BE2C (cell line): Measurements from ENCODE around the gene EBF3.

Source experiments
- DNase-seq: peaks from one replicate; pipeline ENCODE4 v3.0.0-alpha.2; 2020
- H3K27me3 ChIP-seq: fragments of 250-450 bp; sonication (Bioruptor Pico); 2 replicates; pipeline ENCODE4 v1.5.1; 2020; ENCODE audit warnings: mild to moderate bottlenecking
- H3K36me3 ChIP-seq: fragments of 250-450 bp; sonication (Bioruptor Pico); 2 replicates; pipeline ENCODE4 v1.5.1; 2020; ENCODE audit warnings: mild to moderate bottlenecking
- H3K4me1 ChIP-seq: fragments of 250-450 bp; sonication (Bioruptor Pico); 2 replicates; pipeline ENCODE4 v1.5.1; 2020
- H3K4me3 ChIP-seq: 2 replicates; pipeline ENCODE4 v1.5.1; 2011; ENCODE audit warnings: low read depth, low read length
- H3K9me3 ChIP-seq: fragments of 250-450 bp; sonication (Bioruptor Pico); 2 replicates; pipeline ENCODE4 v1.5.1; 2020
- TF ChIP-seq, protein P1 (sequence below): IDR thresholded peaks from 2 replicates; pipeline ENCODE4 v1.5.1; 2012; ENCODE audit warnings: mild to moderate bottlenecking, low read depth, low read length

The EBF3 gene

DNA sequence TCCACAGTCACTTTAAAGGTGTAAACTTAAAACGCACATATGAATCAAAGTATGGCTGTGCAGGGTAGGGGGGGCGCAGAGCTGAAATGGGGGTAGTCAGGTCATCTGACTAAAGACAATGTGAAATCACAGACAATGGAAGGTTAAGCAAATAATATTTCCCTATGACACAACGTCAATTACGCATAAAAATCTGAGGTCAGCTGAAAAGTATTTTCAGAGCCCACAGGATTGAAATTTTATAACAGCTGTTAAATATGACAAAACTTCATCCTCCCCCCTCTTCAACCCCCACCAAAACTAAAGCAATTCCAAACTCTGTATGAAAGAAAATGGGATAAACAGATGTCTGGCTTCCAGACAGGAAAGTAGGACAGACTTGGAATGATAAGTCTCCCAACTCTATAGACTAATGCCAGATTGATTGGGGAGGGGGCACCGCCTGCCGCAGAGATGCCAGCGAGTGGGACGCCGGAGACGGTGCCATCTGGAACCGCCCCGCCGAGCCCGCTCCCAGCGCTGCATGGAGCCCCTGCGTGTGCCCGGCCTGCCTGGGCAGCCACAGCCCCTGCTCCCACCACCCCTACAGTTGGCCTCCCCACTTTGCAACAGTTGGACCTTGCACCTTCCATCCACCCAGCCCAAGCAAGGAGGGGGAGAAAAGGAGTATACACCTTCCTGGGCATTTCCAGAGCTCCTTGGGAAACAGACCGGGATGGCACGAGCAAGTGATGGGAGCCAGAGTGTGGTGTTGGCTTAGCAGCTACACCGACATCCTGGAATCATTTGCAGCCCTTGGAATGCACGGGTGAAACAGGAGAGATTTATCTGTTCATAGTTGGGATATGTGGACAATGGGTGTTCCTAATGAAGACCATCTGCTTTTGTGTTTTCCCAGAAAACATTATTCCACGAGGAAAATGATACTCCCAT is 10.7 kb downstream of the EBF3 start:
- no peak for DNase-seq
- no peaks in the 10 kb centered on the region for H3K9me3 ChIP-seq
- H3K4me3 ChIP-seq: no peak overlapping the region
- peaks cover 29% of the 10 kb centered on the region; the same call in 1 of the 2 replicates for H3K36me3 ChIP-seq
- no peaks in the 10 kb centered on the region for H3K27me3 ChIP-seq
- H3K4me1 ChIP-seq: peaks cover 55% of the 10 kb centered on the region
- TF ChIP-seq, protein P1, sequence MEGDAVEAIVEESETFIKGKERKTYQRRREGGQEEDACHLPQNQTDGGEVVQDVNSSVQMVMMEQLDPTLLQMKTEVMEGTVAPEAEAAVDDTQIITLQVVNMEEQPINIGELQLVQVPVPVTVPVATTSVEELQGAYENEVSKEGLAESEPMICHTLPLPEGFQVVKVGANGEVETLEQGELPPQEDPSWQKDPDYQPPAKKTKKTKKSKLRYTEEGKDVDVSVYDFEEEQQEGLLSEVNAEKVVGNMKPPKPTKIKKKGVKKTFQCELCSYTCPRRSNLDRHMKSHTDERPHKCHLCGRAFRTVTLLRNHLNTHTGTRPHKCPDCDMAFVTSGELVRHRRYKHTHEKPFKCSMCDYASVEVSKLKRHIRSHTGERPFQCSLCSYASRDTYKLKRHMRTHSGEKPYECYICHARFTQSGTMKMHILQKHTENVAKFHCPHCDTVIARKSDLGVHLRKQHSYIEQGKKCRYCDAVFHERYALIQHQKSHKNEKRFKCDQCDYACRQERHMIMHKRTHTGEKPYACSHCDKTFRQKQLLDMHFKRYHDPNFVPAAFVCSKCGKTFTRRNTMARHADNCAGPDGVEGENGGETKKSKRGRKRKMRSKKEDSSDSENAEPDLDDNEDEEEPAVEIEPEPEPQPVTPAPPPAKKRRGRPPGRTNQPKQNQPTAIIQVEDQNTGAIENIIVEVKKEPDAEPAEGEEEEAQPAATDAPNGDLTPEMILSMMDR: no peak

GRCh38 chr10:129952378-129953118 is 11.5 kb downstream of the EBF3 start:
- no peak overlapping the region for H3K4me3 ChIP-seq
- H3K27me3 ChIP-seq: no peaks in the 10 kb centered on the region
- DNase-seq: no peak
- TF ChIP-seq, protein P1: no peak
- H3K4me1 ChIP-seq: peaks cover 55% of the 10 kb centered on the region
- H3K9me3 ChIP-seq: no peaks in the 10 kb centered on the region
- H3K36me3 ChIP-seq: peaks cover 22% of the 10 kb centered on the region; the same call in 1 of the 2 replicates

DNA sequence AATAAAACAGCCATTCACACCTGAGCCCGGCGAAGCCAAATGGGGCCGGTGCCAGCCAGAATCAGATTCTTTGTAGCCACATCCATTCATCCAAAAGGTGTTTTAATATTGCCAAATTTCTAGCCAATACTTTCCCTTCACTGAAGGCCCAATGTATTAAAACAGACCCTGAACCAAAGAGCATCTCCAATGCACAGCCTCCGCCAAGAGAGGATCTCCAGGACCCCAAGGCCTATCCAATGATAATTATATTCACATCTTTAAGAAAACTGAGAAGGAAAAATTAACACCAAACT is 12.2 kb downstream of the EBF3 start:
- H3K9me3 ChIP-seq: no peaks in the 10 kb centered on the region
- H3K4me3 ChIP-seq: no peak overlapping the region
- H3K27me3 ChIP-seq: no peaks in the 10 kb centered on the region
- H3K4me1 ChIP-seq: peaks cover 54% of the 10 kb centered on the region
- peaks cover 16% of the 10 kb centered on the region; the same call in 1 of the 2 replicates for H3K36me3 ChIP-seq
- TF ChIP-seq, protein P1: no peak
- DNase-seq: no peak

DNA sequence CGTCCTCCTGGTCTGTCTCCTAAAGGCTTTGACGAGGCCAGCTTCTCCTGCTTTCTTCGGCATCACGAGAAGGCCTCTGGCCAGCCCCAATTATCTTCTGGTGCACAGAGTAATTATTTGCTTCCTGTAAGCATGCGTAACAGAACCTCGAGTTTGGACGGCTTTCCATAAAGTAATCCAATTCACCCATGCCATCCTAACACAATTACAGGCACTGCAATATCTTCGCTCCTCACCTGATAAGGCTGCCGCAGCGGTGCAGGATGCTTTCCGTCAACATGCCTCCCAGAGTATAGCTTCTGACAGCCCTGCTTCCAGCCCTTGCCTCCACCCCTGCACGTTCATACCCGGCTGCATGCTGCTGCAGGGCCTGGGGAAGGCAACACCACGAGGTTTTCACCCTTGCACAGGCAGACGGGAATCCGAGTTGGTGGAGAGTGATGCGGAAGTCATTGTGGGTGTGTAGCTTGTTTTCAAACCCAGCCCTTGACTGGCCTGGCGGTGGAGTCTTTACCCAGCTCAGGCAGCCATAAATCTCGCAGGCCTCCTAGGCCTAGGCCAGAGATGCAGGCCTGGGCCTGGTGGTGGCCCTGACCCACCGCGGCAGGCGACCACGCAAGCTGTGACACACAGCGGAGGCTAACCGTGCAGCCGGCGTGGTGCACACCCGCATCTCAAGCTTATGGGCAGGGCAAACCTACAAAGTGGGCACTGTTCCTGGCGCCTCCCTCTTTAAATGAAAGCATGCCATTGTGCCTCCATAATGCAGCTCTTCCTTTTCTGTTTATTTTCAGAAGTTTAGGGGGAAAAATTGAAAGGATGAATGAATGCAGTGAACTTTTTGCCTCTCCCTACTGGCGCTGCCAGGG is 12.7 kb downstream of the EBF3 start:
- no peaks in the 10 kb centered on the region for H3K27me3 ChIP-seq

DNA sequence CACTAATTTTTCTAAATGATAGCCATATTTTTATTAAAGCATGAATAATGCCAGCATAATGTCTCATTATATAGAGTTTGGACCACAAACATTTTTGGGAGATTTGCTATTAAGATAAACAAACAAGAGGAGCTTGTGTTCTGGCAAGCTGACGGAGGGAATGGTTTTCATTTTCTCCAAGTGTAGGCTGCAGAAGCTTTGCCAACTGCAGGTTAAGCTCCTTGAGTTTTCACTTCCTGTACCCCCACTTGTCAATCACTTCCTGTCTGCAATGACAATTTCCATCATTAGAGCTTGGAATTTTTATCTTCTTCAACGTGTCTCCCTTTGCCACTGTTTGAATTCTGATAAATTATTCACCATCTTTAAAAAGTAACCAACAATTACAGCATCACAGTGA is 13.4 kb downstream of the EBF3 start:
- H3K27me3 ChIP-seq: no peaks in the 10 kb centered on the region
- H3K4me3 ChIP-seq: peak overlapping the region; percentile 23
- TF ChIP-seq, protein P1: no peak
- no peaks in the 10 kb centered on the region for H3K9me3 ChIP-seq
- DNase-seq: no peak
- H3K36me3 ChIP-seq: peaks cover 9% of the 10 kb centered on the region; the same call in 1 of the 2 replicates
- H3K4me1 ChIP-seq: peaks cover 49% of the 10 kb centered on the region

More for the DNA sequence above, 12.7 kb downstream of the EBF3 start:
- Histone ChIP-seq H3K4me3 (no peak overlapping the region), H3K36me3 (peaks cover 12% of the 10 kb centered on the region; the same call in 1 of the 2 replicates), H3K4me1 (peaks cover 50% of the 10 kb centered on the region), H3K9me3 (no peaks in the 10 kb centered on the region)
- DNase-seq: peak; percentile 89
- TF ChIP-seq, protein P1: no peak
